HG03045 (cell line): ENCODE data around the gene NCOA4.
A peak's percentile ranks its signal among the peaks of the same experiment; 100 is the strongest.
"Not testable (repeated sequence)": the region's sequence is repeated elsewhere in the genome, so short reads cannot be mapped to it uniquely, and the experiment has no call there.

Source experiments
- ATAC-seq: cut with Tn5 transposase; IDR thresholded peaks from one replicate; pipeline ENCODE4 v1.9.1; 2021; ENCODE audit warnings: mild to moderate bottlenecking, moderate library complexity; ENCODE audit not compliant: unreplicated experiment

Gene NCOA4

DNA sequence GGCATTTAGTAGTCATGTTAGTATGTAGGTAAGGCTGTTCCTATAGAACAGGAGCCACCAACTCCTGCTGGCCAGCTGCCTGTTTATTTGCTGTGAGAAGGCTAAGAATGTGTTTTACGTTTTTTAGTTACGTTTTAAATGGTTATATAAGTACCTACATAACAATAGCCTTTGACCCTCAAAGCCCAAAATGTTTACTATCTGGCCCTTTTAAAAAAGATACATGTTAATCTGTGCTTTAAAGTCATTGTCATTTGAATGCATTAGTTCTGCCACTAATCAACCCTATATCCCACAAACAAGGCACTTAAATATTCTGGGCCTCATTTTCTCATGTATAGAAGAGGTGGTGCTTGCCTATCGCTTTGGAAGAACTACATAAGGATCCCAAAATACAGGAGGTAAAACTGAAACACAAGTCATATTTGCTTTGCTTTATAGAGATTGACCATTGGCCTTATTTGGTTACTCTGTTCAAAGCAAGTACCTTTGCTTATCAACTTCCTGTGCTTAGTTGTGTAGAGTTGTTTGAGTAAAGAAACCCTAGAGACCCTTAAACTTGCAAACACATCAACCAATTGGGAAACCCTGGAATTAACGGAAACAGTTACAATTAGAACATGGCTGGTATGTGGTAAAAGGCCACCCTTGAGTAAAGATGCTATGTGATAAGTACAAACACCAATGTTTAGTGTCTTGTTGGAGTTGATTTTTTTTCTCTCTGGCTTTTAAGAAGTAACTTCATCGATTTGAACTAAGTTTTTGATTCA lies 32.2 kb downstream of the NCOA4 start:
- ATAC-seq = no peak

DNA sequence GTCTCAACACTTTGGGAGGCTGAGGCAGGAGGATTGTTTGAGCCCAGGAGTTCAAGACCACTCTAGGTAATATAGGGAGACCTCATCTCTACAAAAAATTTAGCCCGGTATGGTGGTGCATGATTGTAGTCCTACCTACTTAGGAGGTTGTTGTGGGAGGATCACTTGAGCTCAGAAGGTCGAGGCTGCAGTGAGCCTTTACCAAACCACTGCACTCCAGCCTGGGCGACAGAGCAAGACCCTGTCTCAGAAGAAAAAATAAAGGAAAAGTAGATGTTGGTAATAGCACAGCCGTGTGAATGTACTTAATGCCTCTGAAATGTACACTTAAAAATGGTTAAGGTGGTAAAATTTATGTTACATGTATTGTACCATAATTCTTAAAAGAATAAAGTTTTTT lies 32.9 kb downstream of the NCOA4 start:
- ATAC-seq = no peak

DNA sequence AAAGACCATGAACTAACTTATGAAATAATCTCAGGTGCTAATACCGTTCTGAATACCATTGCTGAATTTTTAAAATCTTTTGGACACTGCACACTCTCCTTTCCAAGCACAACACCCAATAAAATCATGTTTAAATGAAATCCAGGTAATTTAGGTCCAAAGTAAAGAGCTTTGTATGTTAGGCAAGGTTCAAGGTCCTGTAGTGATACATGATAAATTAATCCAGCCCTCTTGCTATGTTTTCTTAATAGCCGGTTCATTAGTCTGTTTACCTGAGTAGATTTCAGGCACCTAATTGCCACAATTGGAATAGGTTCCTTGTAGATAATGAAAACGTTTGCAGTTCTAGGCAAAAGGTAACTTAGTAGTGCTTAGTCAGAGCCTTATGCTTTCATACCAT lies 44.8 kb downstream of the NCOA4 start:
- not testable (repeated sequence) for ATAC-seq

DNA sequence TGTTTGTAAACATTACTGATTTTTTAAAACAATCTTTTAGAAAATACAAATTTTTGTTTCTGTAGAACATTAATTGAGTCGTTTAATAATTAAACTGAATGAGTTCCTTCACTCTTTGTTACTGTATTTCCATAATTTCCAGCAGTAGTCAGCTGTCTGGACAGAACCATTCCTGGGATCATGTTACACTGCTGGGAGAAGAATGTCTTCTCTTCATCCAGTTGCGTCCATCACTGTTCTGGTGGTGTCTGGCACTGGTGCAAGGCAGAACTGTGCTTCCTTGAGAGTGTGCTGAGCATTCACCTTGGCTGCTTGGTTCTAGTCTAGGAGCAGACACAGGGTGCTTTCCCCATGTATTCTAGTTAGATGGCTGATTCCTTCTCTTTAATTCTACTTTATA lies 46.0 kb downstream of the NCOA4 start:
- not testable (repeated sequence) for ATAC-seq

- ATAC-seq = not testable (repeated sequence)
Measured at GRCh38 chr10:45983538-45984186, 46.8 kb downstream of the NCOA4 start.

- not testable (repeated sequence) for ATAC-seq
Measured at GRCh38 chr10:45981367-45981766, 49.1 kb downstream of the NCOA4 start.

- peak; percentile 81 for ATAC-seq
Measured at GRCh38 chr10:45978554-45978953, 51.9 kb downstream of the NCOA4 start.

DNA sequence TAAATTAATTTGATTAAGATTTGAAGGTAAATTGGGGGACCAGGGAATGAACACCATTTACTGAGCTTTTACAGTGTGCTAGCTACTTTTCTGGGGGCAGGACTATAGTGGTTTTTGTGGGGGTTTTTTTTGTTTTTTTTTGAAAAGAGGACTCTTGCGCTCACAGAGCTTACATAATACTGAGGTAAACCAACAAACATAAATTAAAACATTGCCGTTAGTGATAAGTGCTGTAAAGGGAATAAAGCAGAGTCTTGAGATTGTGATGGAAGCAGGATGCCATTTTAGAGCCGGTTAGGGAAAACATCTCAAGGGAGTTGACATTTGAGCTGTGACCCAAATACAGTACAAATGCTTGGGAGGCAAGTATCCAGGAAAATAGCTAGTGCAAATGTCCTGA lies 56.4 kb downstream of the NCOA4 start:
- ATAC-seq = not testable (repeated sequence)

- not testable (repeated sequence) for ATAC-seq
Measured at GRCh38 chr10:45972813-45973169, 57.6 kb downstream of the NCOA4 start.

GRCh38 chr10:45972106-45972812 lies 58.2 kb downstream of the NCOA4 start, which contains the start of gene TIMM23:
TSS of gene TIMM23 (plus strand) at chr10:45972489. CDS start at chr10:45972625, 136 bp downstream.
- peak; percentile 79 for ATAC-seq

DNA sequence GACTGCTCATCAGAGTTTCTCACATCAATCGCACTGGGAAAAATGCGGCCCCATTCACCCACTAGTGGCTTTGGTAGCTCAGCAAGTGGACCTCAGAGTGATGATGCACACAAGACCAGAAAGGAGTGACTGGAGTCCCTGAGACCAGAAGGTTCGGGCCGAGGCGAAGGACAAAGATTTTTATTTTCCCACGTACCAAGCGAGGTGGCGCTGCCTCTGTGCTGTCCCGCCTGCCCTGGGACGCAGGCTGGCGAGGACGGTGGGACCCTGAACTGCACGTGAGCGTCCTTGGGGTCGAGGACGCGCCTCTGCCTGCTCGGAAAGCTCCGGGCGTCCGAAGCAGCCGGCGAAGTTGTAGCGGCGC lies 58.7 kb downstream of the NCOA4 start:
- ATAC-seq = peak; percentile 32

GRCh38 chr10:45971019-45971418 lies 59.4 kb downstream of the NCOA4 start:
- not testable (repeated sequence) for ATAC-seq

DNA sequence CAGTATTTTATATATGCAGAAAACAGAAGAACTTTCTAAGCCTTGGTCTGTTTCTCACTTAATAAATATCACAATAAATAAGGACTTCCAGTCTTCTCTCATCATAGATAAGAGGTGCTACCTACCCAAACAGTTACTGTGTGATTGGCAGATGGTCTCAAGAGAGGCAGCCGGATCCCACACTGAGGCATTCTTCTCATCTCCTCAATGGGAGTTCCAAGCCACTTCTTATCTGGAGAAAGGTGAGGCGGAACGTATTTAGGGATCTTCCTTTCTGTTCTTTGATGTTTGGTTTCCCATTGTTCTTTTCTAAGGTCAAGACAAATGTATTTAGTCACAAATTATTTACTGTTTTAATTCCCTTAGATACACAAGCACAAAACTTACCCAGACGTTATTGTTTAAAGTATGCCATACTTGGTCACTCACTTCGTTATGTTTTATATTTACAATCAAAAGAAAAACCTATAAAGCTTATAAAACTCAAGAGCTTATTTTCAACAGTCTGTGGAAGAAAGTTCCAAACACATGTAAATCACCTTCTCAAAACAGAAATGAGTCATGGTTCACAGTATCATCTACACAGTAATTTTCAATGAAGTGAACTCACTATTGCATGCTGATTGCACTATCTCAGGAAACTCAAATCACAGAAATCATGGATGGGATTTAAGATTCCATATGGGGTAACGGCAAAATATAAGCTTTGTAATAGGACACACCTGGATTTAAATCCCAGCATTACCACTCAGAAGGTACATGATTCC lies 67.6 kb downstream of the NCOA4 start:
- not testable (repeated sequence) for ATAC-seq

- ATAC-seq = not testable (repeated sequence)
Measured at GRCh38 chr10:45957928-45958327, 72.5 kb downstream of the NCOA4 start.

- not testable (repeated sequence) for ATAC-seq
Measured at GRCh38 chr10:45956634-45957033, 73.8 kb downstream of the NCOA4 start.
